ENCODE data around the gene GPR156. TPM values are rescaled to one million over a fixed set of nuclear protein-coding genes. Genes with fewer than 3 reads are reported as not detected.

The GPR156 gene
- polyA plus RNA-seq, 1 of the 3 experiments (the other 2 are of a cell fraction): 0.31 TPM

DNA sequence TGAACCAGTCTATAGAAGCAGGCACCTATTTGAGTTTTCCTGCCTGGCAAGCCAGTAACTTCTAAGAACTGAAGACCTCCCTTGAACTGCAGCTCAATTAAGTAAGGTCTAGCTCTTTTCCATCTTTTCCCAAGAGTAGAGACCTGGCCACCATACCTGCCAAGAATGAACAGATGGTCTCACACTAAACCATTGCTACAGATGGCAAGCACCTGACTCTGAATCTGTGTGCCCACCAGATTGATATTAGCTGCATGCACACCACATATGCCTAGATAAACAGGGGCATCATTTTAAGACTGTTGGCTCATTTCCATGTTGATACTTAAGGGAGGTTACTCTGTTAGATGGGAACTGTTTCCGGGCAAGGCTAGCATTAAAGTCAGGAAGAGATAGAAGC lies 156.0 kb downstream of the GPR156 start:
- Histone ChIP-seq H3K9me2 (no peaks in the 10 kb centered on the region), H3K4me1 (ENCODE audit: control insufficient read depth in 1 of 2, insufficient read depth in 2 of 2, low read depth in 1 of 2, low read length in 1 of 2) (no peaks in the 10 kb centered on the region; a peak in 1 of 4 replicates), H3K27me3 (ENCODE audit: insufficient read depth) (no peaks in the 10 kb centered on the region), H2AFZ (ENCODE audit: low read depth) (no peak overlapping the region), H3K9me3 (no peaks in the 10 kb centered on the region), H3F3A (replicated peaks; ENCODE audit: insufficient read depth) (no peaks in the 10 kb centered on the region), H3K4me3 (ENCODE audit: low read depth in 2 of 2, low read length in 1 of 2) (no peak overlapping the region), H3K79me2 (ENCODE audit: insufficient read depth) (no peaks in the 10 kb centered on the region), H3K36me3 (replicated peaks in 1 of 2; ENCODE audit: control insufficient read depth in 1 of 2, insufficient read depth in 2 of 2, low read length in 1 of 2) (no peaks in the 10 kb centered on the region), H3K9ac (no peak overlapping the region), H3K4me2 (no peak overlapping the region), H4K20me1 (ENCODE audit: insufficient read depth) (no peaks in the 10 kb centered on the region), H3K27ac (ENCODE audit: low read depth in 2 of 2, low read length in 1 of 2) (no peak overlapping the region)
- 95% methylated on average over 1 of the region's 1 CpG for WGBS (ENCODE audit: low lambda C conversion rate)
- DNase-seq: no peak
- ChIA-PET POLR2A (no interaction called here), CTCF (interaction anchor here (1.3 to 1.9 kb wide), 2 partner anchors 18 to 28 kb away, joined by 3 to 5 read pairs; no protein-coding TSS in a partner anchor)
- TF ChIP-seq ELF1 (IDR thresholded peaks at IDR 0.05): no peak
- no peak for TF ChIP-seq EP300 (IDR thresholded peaks at IDR 0.05; ENCODE audit: borderline replicate concordance in 1 of 2, low read depth in 1 of 2, low read length in 1 of 2)
- TF ChIP-seq, protein P1, sequence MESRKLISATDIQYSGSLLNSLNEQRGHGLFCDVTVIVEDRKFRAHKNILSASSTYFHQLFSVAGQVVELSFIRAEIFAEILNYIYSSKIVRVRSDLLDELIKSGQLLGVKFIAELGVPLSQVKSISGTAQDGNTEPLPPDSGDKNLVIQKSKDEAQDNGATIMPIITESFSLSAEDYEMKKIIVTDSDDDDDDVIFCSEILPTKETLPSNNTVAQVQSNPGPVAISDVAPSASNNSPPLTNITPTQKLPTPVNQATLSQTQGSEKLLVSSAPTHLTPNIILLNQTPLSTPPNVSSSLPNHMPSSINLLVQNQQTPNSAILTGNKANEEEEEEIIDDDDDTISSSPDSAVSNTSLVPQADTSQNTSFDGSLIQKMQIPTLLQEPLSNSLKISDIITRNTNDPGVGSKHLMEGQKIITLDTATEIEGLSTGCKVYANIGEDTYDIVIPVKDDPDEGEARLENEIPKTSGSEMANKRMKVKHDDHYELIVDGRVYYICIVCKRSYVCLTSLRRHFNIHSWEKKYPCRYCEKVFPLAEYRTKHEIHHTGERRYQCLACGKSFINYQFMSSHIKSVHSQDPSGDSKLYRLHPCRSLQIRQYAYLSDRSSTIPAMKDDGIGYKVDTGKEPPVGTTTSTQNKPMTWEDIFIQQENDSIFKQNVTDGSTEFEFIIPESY (IDR thresholded peaks at IDR 0.05; ENCODE audit: borderline replicate concordance, low read depth): no peak
- no peak for TF ChIP-seq TEAD4 (IDR thresholded peaks at IDR 0.05; ENCODE audit: borderline replicate concordance, insufficient read depth)
- no peak for TF ChIP-seq EZH2phosphoT487 (IDR thresholded peaks at IDR 0.05; ENCODE audit: borderline replicate concordance, low read depth)
- no peak for TF ChIP-seq TAF1 (IDR thresholded peaks at IDR 0.05; ENCODE audit: borderline replicate concordance, low read depth, low read length)
- no peak for TF ChIP-seq RCOR1 (IDR thresholded peaks at IDR 0.05; ENCODE audit: low read length)
- TF ChIP-seq FOXM1 (IDR thresholded peaks at IDR 0.05; ENCODE audit: low read depth): no peak
- no peak for TF ChIP-seq FOSL2 (IDR thresholded peaks at IDR 0.05; ENCODE audit: borderline replicate concordance, low read depth)
- TF ChIP-seq SMC3 (IDR thresholded peaks at IDR 0.05; ENCODE audit: low read depth, low read length): no peak
- TF ChIP-seq, protein P2, sequence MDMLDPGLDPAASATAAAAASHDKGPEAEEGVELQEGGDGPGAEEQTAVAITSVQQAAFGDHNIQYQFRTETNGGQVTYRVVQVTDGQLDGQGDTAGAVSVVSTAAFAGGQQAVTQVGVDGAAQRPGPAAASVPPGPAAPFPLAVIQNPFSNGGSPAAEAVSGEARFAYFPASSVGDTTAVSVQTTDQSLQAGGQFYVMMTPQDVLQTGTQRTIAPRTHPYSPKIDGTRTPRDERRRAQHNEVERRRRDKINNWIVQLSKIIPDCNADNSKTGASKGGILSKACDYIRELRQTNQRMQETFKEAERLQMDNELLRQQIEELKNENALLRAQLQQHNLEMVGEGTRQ (IDR thresholded peaks at IDR 0.05; ENCODE audit: borderline replicate concordance, low read depth, low read length): no peak
- TF ChIP-seq, protein P3, sequence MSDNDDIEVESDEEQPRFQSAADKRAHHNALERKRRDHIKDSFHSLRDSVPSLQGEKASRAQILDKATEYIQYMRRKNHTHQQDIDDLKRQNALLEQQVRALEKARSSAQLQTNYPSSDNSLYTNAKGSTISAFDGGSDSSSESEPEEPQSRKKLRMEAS (IDR thresholded peaks at IDR 0.05; ENCODE audit: low read depth): no peak
- TF ChIP-seq TCF12 (IDR thresholded peaks at IDR 0.05): no peak

DNA sequence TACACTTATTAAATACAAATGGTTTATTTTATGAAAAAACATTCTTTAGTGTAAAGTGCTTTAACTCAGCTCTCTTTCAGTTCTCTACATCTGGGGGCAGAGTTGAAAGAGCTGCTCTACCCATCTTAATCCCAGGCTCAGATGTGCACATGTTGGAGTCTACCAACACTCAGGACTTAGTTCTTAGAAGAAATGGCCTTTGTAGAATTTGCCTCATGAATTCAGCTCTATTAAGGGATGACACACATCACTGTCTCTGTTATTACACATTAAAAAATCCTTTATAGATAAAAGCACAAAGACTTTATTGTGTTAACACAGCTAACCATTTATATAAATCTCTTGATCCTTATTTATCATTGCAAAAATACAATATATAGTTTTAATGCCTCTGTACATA lies 159.0 kb downstream of the GPR156 start:
- POLR2A ChIA-PET: interaction anchor here (1.2 kb wide), 1 partner anchor 31 kb away, joined by 3 read pairs; no protein-coding TSS in a partner anchor
- no peak overlapping the region for H3K4me3 ChIP-seq (ENCODE audit: low read depth in 2 of 2, low read length in 1 of 2)
- H2AFZ ChIP-seq (ENCODE audit: low read depth): no peak overlapping the region
- CTCF ChIA-PET: interaction anchor here (1.0 to 1.8 kb wide), 3 partner anchors 9 to 234 kb away, joined by 3 to 4 read pairs (median 3); no protein-coding TSS in a partner anchor
- H3K9me3 ChIP-seq: no peaks in the 10 kb centered on the region
- H4K20me1 ChIP-seq (ENCODE audit: insufficient read depth): no peaks in the 10 kb centered on the region
- H3K36me3 ChIP-seq (replicated peaks in 1 of 2; ENCODE audit: control insufficient read depth in 1 of 2, insufficient read depth in 2 of 2, low read length in 1 of 2): no peaks in the 10 kb centered on the region
- H3K4me2 ChIP-seq: no peak overlapping the region
- H3K79me2 ChIP-seq (ENCODE audit: insufficient read depth): no peaks in the 10 kb centered on the region
- no peaks in the 10 kb centered on the region; a peak in 1 of 4 replicates for H3K4me1 ChIP-seq (ENCODE audit: control insufficient read depth in 1 of 2, insufficient read depth in 2 of 2, low read depth in 1 of 2, low read length in 1 of 2)
- no peaks in the 10 kb centered on the region for H3K9me2 ChIP-seq
- no peaks in the 10 kb centered on the region for H3F3A ChIP-seq (replicated peaks; ENCODE audit: insufficient read depth)
- no peak for TF ChIP-seq TAF1 (IDR thresholded peaks at IDR 0.05; ENCODE audit: borderline replicate concordance, low read depth, low read length)
- TF ChIP-seq TCF12 (IDR thresholded peaks at IDR 0.05): no peak
- TF ChIP-seq MXI1 (IDR thresholded peaks at IDR 0.05; ENCODE audit: low read depth, low read length): no peak
- TF ChIP-seq FOSL2 (IDR thresholded peaks at IDR 0.05; ENCODE audit: borderline replicate concordance, low read depth): no peak
- H3K9ac ChIP-seq: no peak overlapping the region
- H3K27me3 ChIP-seq (ENCODE audit: insufficient read depth): no peaks in the 10 kb centered on the region
- DNase-seq: no peak
- no peak overlapping the region for H3K27ac ChIP-seq (ENCODE audit: low read depth in 2 of 2, low read length in 1 of 2)
